Astrocyte (in vitro differentiated cells and primary cell): ENCODE results near the gene DSCAM.

Source experiments
- EZH2 ChIP-seq: IDR thresholded peaks from 2 replicates; pipeline ENCODE4 v1.6.1; 2012; ENCODE audit warnings: mild to moderate bottlenecking, low read length, inconsistent platforms; ENCODE audit not compliant: insufficient read depth
- TF ChIP-seq, protein P1 (sequence below): IDR thresholded peaks from 2 replicates; pipeline ENCODE4 v1.5.1; 2011; ENCODE audit warnings: low read depth, mild to moderate bottlenecking, inconsistent platforms, low read length, moderate library complexity; ENCODE audit not compliant: insufficient read depth

DNA sequence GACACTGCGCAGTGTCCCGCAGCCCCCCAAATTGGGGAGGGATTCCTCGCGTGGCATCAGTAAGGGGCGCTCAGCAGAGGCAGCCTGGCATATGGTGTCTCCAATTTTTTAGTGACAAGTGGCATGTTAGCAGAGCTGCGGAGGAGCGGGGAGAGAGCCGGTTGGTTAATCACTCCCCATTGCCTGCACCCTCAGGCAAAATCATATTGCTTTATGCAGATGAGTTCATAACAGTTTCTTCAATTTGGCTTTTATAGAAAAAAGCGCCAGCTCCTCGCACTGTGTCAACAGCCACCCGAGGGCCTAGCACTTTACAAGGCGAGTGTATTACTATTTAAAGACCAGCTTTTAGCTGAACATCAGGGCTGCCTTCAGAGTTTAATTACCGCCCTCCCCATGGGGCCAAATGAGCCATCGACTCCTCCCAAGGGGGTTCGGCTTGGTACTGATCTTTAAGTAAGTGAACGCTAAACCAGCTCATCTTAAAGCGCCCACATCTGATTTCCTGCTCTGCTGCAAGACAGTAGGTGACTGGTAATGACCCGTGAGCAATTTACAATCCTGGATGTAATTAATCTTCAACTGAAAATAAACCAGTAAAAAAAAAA lies 298.9 kb downstream of the DSCAM start:
- TF ChIP-seq, protein P1, sequence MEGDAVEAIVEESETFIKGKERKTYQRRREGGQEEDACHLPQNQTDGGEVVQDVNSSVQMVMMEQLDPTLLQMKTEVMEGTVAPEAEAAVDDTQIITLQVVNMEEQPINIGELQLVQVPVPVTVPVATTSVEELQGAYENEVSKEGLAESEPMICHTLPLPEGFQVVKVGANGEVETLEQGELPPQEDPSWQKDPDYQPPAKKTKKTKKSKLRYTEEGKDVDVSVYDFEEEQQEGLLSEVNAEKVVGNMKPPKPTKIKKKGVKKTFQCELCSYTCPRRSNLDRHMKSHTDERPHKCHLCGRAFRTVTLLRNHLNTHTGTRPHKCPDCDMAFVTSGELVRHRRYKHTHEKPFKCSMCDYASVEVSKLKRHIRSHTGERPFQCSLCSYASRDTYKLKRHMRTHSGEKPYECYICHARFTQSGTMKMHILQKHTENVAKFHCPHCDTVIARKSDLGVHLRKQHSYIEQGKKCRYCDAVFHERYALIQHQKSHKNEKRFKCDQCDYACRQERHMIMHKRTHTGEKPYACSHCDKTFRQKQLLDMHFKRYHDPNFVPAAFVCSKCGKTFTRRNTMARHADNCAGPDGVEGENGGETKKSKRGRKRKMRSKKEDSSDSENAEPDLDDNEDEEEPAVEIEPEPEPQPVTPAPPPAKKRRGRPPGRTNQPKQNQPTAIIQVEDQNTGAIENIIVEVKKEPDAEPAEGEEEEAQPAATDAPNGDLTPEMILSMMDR: no peak
- no peak for TF ChIP-seq EZH2
